HepG2 (cell line): Measurements from ENCODE around the gene SGCE. TPM values are rescaled to one million over a fixed set of nuclear protein-coding genes. Genes with fewer than 3 reads are reported as not detected.

Experiments
- ATAC-seq: fragments of 200-7000 bp; cut with Tn5 transposase; 3 replicates; pipeline ENCODE4 v1.9.1; 2020; ENCODE audit warnings: mild to moderate bottlenecking, moderate library complexity
- BruUV-seq: library from RNA; stranded (reverse); fragments of 400-500 nt; replicated peaks from 2 replicates; lab custom pipeline; 2021; lab: Mats Ljungman, UMichigan
- CTCF ChIA-PET: fragments of 300-600 bp; formaldehyde crosslinking; extraction: SDS; loops from one replicate; lab custom pipeline; 2021; ENCODE audit warnings: low total read pairs, inconsistent platforms, low intra/inter-chr PET ratio; lab: Yijun Ruan, JAX
- POLR2A ChIA-PET: fragments of 350-600 bp; sonication (Branson Sonifier 250); formaldehyde crosslinking; loops from one replicate; lab custom pipeline; 2020; ENCODE audit warnings: antibody characterized with exemption, inconsistent platforms; lab: Yijun Ruan, JAX
- DNase-seq: peaks from one replicate; pipeline ENCODE4 v3.0.0-alpha.2; 2015; ENCODE audit warnings: low spot score
- FAIRE-seq: peaks from 3 replicates; lab custom pipeline; 2011; peaks lifted over from hg19 to GRCh38; lab: Jason Lieb, UNC
- H2AFZ ChIP-seq: one replicate; pipeline ENCODE4 v1.6.1; 2011; ENCODE audit warnings: low read length, inconsistent platforms
- H3K27ac ChIP-seq: fragments of 300-600 bp; 3 replicates; pipeline ENCODE4 v1.8.0; 2011; ENCODE audit warnings: mixed run types, mild to moderate bottlenecking, mixed read lengths, low read length, inconsistent platforms; ENCODE audit not compliant: insufficient read depth; ENCODE audit errors: extremely low read length
- H3K27me3 ChIP-seq, 2 experiments: fragments of 200-600 bp in 1 of 2; 2 replicates in 1 of 2; 3 replicates in 1 of 2; pipeline versions ENCODE4 v1.6.0 to v1.8.0; 2011; ENCODE audit warnings: low read length in 2 of 2, mild to moderate bottlenecking in 2 of 2, moderate library complexity in 2 of 2, inconsistent platforms in 1 of 2; ENCODE audit not compliant: insufficient read depth in 2 of 2, control insufficient read depth in 1 of 2
- H3K36me3 ChIP-seq, 2 experiments: fragments of 200-600 bp in 1 of 2; replicated peaks in 1 of 2; 2 replicates in 1 of 2; 3 replicates in 1 of 2; pipeline versions ENCODE4 v1.5.1 to v1.8.0; 2011; ENCODE audit warnings: low read length in 2 of 2, inconsistent platforms in 1 of 2; ENCODE audit not compliant: insufficient read depth in 2 of 2, control insufficient read depth in 1 of 2
- H3K4me1 ChIP-seq: 2 replicates; pipeline ENCODE4 v1.5.1; 2012; ENCODE audit warnings: low read length, inconsistent platforms; ENCODE audit not compliant: insufficient read depth
- H3K4me2 ChIP-seq: 2 replicates; pipeline ENCODE4 v1.6.0; 2011; ENCODE audit warnings: low read depth, low read length, inconsistent platforms
- H3K4me3 ChIP-seq, 3 experiments: fragments of 200-600 bp in 1 of 3; sonication (generic), shearing (Covaris generic) in 1 of 3; replicated peaks in 1 of 3; 2 replicates each; pipeline ENCODE4 v1.5.1; 2011 to 2016; ENCODE audit warnings: low read length in 3 of 3, inconsistent platforms in 2 of 3, low read depth in 2 of 3, mild to moderate bottlenecking in 2 of 3, control low read depth in 1 of 3, mixed read lengths in 1 of 3; ENCODE audit not compliant: insufficient read depth in 1 of 3
- H3K79me2 ChIP-seq: one replicate; pipeline ENCODE4 v1.6.1; 2011; ENCODE audit warnings: low read length, inconsistent platforms; ENCODE audit not compliant: insufficient read depth
- H3K9ac ChIP-seq: 2 replicates; pipeline ENCODE4 v1.6.0; 2011; ENCODE audit warnings: mild to moderate bottlenecking, low read depth, low read length, inconsistent platforms; ENCODE audit not compliant: insufficient read depth
- H3K9me3 ChIP-seq: 2 replicates; pipeline ENCODE4 v1.5.1; 2012; ENCODE audit warnings: mild to moderate bottlenecking, low read length
- H4K20me1 ChIP-seq: 2 replicates; pipeline ENCODE4 v1.6.0; 2011; ENCODE audit warnings: inconsistent platforms, mild to moderate bottlenecking, low read length, moderate library complexity; ENCODE audit not compliant: insufficient read depth
- CREB3 ChIP-seq: sonication (generic); formaldehyde crosslinking; IDR thresholded peaks from 2 replicates; pipeline ENCODE4 v1.5.0; 2020; ENCODE audit warnings: missing genetic modification reagents
- ELF4 ChIP-seq: sonication (generic); formaldehyde crosslinking; IDR thresholded peaks from 2 replicates; pipeline ENCODE4 v1.5.0; 2020; ENCODE audit warnings: missing genetic modification reagents, mild to moderate bottlenecking, moderate library complexity, borderline replicate concordance
- GPBP1L1 ChIP-seq: sonication (generic); formaldehyde crosslinking; IDR thresholded peaks from 2 replicates; pipeline ENCODE4 v1.5.0; 2020; ENCODE audit warnings: mild to moderate bottlenecking, missing genetic modification reagents
- RBAK ChIP-seq: sonication (generic); formaldehyde crosslinking; IDR thresholded peaks from 2 replicates; pipeline ENCODE4 v1.5.1; 2020; ENCODE audit warnings: mild to moderate bottlenecking, missing genetic modification reagents
- ZKSCAN8 ChIP-seq: IDR thresholded peaks from 2 replicates; pipeline ENCODE4 v1.6.1; 2016; ENCODE audit warnings: borderline replicate concordance, missing genetic modification reagents, missing compliant biosample characterization
- ZNF30 ChIP-seq: sonication (generic); formaldehyde crosslinking; IDR thresholded peaks from 2 replicates; pipeline ENCODE4 v1.5.0; 2020; ENCODE audit warnings: mild to moderate bottlenecking, missing genetic modification reagents
- ZNF414 ChIP-seq: sonication (generic); formaldehyde crosslinking; IDR thresholded peaks from 2 replicates; pipeline ENCODE4 v1.5.0; 2020; ENCODE audit warnings: missing genetic modification reagents
- ZNF781 ChIP-seq: sonication (generic); formaldehyde crosslinking; IDR thresholded peaks from 2 replicates; pipeline ENCODE4 v1.5.1; 2020; ENCODE audit warnings: borderline replicate concordance, mild to moderate bottlenecking, missing genetic modification reagents; ENCODE audit errors: not compliant biosample characterization
- WGBS: methylation state at CpG from one replicate; pipeline ENCODE4 v1.1.6; 2017; ENCODE audit warnings: low lambda C conversion rate; 5-methylcytosine and 5-hydroxymethylcytosine counted together
- in situ Hi-C: cut with HindIII; loops from 2 replicates; pipeline ENCODE4 v1.10.0; 2017; ENCODE audit warnings: low pct_unique_long_range_greater_than_20kb; ENCODE audit not compliant: extremely low pct_ligation_motif_present
- intact Hi-C: fragments of 100-400 bp; cut with micrococcal nuclease; formaldehyde crosslinking; loops from one replicate; pipeline ENCODE4 v1.10.0; 2022; ENCODE audit not compliant: unreplicated experiment
- polyA plus RNA-seq, 8 experiments: library from polyadenylated mRNA; depleted of rRNA in 3 of 8; stranded (reverse) in 7 of 8; unstranded in 1 of 8; fragments of >200 nt; fragmentation: Illumina TruSeq in 4 of 8; extraction: Trizol in 4 of 8; gene quantifications; 2 replicates each; pipeline versions ENCODE4 v1.2.1 to v1.2.3, GENCODE V29; 2011 to 2016; ENCODE audit warnings: low read depth in 4 of 8, missing spikeins in 1 of 8, mixed read lengths in 1 of 8; ENCODE audit not compliant: insufficient read depth in 1 of 8
- total RNA-seq, 5 experiments: library from RNA; depleted of rRNA; stranded (reverse); fragments of >200 nt; fragmentation: Illumina TruSeq; extraction: Trizol; gene quantifications; 2 replicates each; pipeline ENCODE4 v1.2.3, GENCODE V29; 2016; ENCODE audit warnings: low read depth in 1 of 5

SGCE gene
- total and polyA plus RNA-seq, 2 of the 13 experiments (the other 11 are each of a cell fraction or from before 2014, with no cell fraction given) = 52.3 to 71.1 TPM

GRCh38 chr7:94679358-94679757 is 23.4 kb upstream of the SGCE start:
- H3K9me3 ChIP-seq = no peaks in the 10 kb centered on the region
- in situ Hi-C loops = no loop called here
- H3K79me2 ChIP-seq = peaks cover 3% of the 10 kb centered on the region
- intact Hi-C loops = no loop called here
- ChIA-PET POLR2A (no interaction called here), CTCF (no interaction called here)
- no TSS peak for BruUV-seq
- peaks cover 22% of the 10 kb centered on the region for H3K4me1 ChIP-seq
- ATAC-seq (no peak), DNase-seq (no peak), FAIRE-seq (no peak)
- H2AFZ ChIP-seq = no peak overlapping the region
- no peak overlapping the region for H3K4me3 ChIP-seq
- no peaks in the 10 kb centered on the region for H3K36me3 ChIP-seq
- H3K9ac ChIP-seq = no peak overlapping the region
- H4K20me1 ChIP-seq = no peaks in the 10 kb centered on the region
- TF ChIP-seq RBAK (CRISPR knock-in tag) (no peak), ZKSCAN8 (CRISPR knock-in tag) (no peak), ZNF30 (CRISPR knock-in tag) (no peak), ELF4 (no peak)
- H3K4me2 ChIP-seq = no peak overlapping the region
- 84% methylated on average over 1 of the region's 1 CpG for WGBS
- no peaks in the 10 kb centered on the region for H3K27me3 ChIP-seq
- no peak overlapping the region for H3K27ac ChIP-seq

- intact Hi-C loops = no loop called here
- H3K36me3 ChIP-seq = no peaks in the 10 kb centered on the region
- in situ Hi-C loops = no loop called here
- POLR2A ChIA-PET = no interaction called here
- no peaks in the 10 kb centered on the region for H3K9me3 ChIP-seq
- CTCF ChIA-PET = no interaction called here
- H3K4me2 ChIP-seq = no peak overlapping the region
- no peaks in the 10 kb centered on the region for H4K20me1 ChIP-seq
- no peak overlapping the region for H2AFZ ChIP-seq
- no peak overlapping the region for H3K27ac ChIP-seq
- WGBS = 79% methylated on average over 3 of the region's 3 CpGs
- DNase-seq (no peak), FAIRE-seq (no peak), ATAC-seq (no peak)
- no peak overlapping the region for H3K4me3 ChIP-seq
- peaks cover 3% of the 10 kb centered on the region for H3K79me2 ChIP-seq
- peaks cover 30% of the 10 kb centered on the region for H3K4me1 ChIP-seq
- no peak overlapping the region for H3K9ac ChIP-seq
- no TSS peak for BruUV-seq
- no peaks in the 10 kb centered on the region for H3K27me3 ChIP-seq
- TF ChIP-seq ZNF781 (CRISPR knock-in tag) (no peak), ZNF414 (CRISPR knock-in tag) (no peak), CREB3 (no peak), GPBP1L1 (CRISPR knock-in tag) (no peak)
Observed at GRCh38 chr7:94676431-94676830, 20.5 kb upstream of the SGCE start.
